Ectodermal cell (in vitro differentiated cells): ENCODE results near the gene NDUFS7.

ENCODE experiments used
- H3K27ac ChIP-seq: 2 replicates; pipeline ENCODE4 v1.7.0; 2013; ENCODE audit warnings: mild to moderate bottlenecking, low read depth, low read length; ENCODE audit not compliant: insufficient read depth, poor library complexity, severe bottlenecking
- H3K27me3 ChIP-seq: 2 replicates; pipeline ENCODE4 v1.7.0; 2013; ENCODE audit warnings: mild to moderate bottlenecking, low read length; ENCODE audit not compliant: insufficient read depth, control insufficient read depth, poor library complexity, severe bottlenecking
- H3K36me3 ChIP-seq: one replicate; pipeline ENCODE4 v1.7.0; 2013; ENCODE audit warnings: low read length; ENCODE audit not compliant: control insufficient read depth, insufficient read depth
- H3K4me1 ChIP-seq: one replicate; pipeline ENCODE4 v1.7.0; 2013; ENCODE audit warnings: low read length; ENCODE audit not compliant: control insufficient read depth, insufficient read depth
- H3K4me3 ChIP-seq: 2 replicates; pipeline ENCODE4 v1.7.0; 2013; ENCODE audit warnings: low read depth, low read length, control low read depth; ENCODE audit not compliant: insufficient read depth
- H3K9me3 ChIP-seq: 2 replicates; pipeline ENCODE4 v1.7.0; 2013; ENCODE audit warnings: mild to moderate bottlenecking, low read length, moderate library complexity; ENCODE audit not compliant: control insufficient read depth
- whole genome bisulfite sequencing, 2 experiments: methylation state at CpG; one replicate each; pipeline ENCODE4 v1.1.7; 2013; ENCODE audit warnings: missing lambda C conversion rate in 2 of 2; 5-methylcytosine and 5-hydroxymethylcytosine counted together

The NDUFS7 gene

GRCh38 chr19:1410136-1410786, 26.6 kb downstream of the NDUFS7 start:
- no peaks in the 10 kb centered on the region for H3K36me3 ChIP-seq
- no peak overlapping the region for H3K27ac ChIP-seq
- 91 to 94% methylated on average over 23 of the region's 23 CpGs for WGBS, 2 experiments
- H3K27me3 ChIP-seq, result no peaks in the 10 kb centered on the region
- H3K9me3 ChIP-seq, result no peaks in the 10 kb centered on the region
- no peak overlapping the region for H3K4me3 ChIP-seq
- H3K4me1 ChIP-seq, result peaks cover 28% of the 10 kb centered on the region

DNA sequence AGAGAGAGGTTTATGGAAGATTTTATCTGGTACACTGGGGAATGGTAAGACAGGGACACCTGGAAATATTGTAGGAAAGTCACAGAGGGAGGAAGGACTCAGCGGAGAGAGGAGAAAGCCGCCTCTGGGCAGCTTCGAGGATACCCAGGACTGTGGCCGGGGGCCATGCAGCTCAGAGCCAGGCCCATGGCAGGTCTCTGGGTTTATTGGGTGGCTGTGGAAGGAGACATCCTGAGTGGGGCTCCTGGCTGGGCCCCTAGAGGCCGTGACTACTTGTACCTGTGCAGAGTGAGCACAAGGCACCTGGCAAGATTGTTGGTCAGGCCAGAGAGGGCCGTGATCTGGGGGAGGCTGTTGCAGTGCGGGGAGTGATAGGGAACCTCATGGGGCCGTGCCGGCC, 27.1 kb downstream of the NDUFS7 start:
- Histone ChIP-seq H3K4me3 (no peak overlapping the region), H3K36me3 (no peaks in the 10 kb centered on the region), H3K27ac (no peak overlapping the region), H3K27me3 (no peaks in the 10 kb centered on the region), H3K9me3 (no peaks in the 10 kb centered on the region), H3K4me1 (peaks cover 32% of the 10 kb centered on the region)
- WGBS, 2 experiments, result 94 to 95% methylated on average over 9 of the region's 9 CpGs

GRCh38 chr19:1411255-1412191, 27.8 kb downstream of the NDUFS7 start:
- H3K36me3 ChIP-seq, result no peaks in the 10 kb centered on the region
- no peak overlapping the region for H3K27ac ChIP-seq
- peaks cover 40% of the 10 kb centered on the region for H3K4me1 ChIP-seq
- H3K27me3 ChIP-seq, result no peaks in the 10 kb centered on the region
- no peak overlapping the region for H3K4me3 ChIP-seq
- 90 to 92% methylated on average over 29 of the region's 29 CpGs for WGBS, 2 experiments
- H3K9me3 ChIP-seq, result no peaks in the 10 kb centered on the region

DNA sequence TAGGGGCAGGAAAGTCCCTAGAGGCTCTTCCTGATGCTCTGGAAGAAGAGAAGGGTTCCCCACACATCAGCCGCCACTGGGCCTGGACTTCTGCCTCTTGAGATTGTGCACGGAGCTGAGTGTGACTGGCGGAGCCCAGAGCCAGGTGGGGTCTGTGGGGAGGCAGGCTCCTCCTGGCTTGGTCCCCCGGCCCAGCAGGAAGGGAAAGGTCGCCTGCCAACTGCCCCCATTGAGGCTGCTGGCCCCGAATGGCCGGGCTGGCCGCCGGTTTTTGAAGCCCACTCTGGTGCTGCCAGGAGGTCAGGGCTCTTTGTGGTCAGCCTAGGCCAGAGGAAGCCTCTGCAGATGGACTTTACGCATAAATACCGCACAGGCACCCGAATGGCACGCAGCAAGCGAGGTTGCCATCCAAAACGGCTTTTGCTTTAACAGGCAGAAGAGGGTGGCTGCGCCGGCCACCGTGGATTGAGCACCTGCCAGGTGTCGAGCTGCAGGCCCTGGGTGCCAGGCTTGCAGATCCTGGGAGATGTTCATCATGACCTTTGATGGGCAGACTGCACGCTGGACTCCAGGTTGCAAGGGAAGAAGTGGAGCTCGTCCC, 28.7 kb downstream of the NDUFS7 start:
- WGBS, 2 experiments, result 94 to 95% methylated on average over 21 of the region's 21 CpGs
- Histone ChIP-seq H3K27ac (no peak overlapping the region), H3K36me3 (peaks cover under 1% of the 10 kb centered on the region), H3K9me3 (no peaks in the 10 kb centered on the region), H3K4me3 (no peak overlapping the region), H3K4me1 (peaks cover 41% of the 10 kb centered on the region), H3K27me3 (no peaks in the 10 kb centered on the region)

- Histone ChIP-seq H3K9me3 (no peaks in the 10 kb centered on the region), H3K36me3 (peaks cover 7% of the 10 kb centered on the region), H3K27ac (no peak overlapping the region), H3K4me1 (peaks cover 41% of the 10 kb centered on the region), H3K27me3 (no peaks in the 10 kb centered on the region), H3K4me3 (no peak overlapping the region)
- 94 to 96% methylated on average over 36 of the region's 36 CpGs for WGBS, 2 experiments
These were observed 29.5 kb downstream of the NDUFS7 start for GRCh38 chr19:1412995-1413800.

DNA sequence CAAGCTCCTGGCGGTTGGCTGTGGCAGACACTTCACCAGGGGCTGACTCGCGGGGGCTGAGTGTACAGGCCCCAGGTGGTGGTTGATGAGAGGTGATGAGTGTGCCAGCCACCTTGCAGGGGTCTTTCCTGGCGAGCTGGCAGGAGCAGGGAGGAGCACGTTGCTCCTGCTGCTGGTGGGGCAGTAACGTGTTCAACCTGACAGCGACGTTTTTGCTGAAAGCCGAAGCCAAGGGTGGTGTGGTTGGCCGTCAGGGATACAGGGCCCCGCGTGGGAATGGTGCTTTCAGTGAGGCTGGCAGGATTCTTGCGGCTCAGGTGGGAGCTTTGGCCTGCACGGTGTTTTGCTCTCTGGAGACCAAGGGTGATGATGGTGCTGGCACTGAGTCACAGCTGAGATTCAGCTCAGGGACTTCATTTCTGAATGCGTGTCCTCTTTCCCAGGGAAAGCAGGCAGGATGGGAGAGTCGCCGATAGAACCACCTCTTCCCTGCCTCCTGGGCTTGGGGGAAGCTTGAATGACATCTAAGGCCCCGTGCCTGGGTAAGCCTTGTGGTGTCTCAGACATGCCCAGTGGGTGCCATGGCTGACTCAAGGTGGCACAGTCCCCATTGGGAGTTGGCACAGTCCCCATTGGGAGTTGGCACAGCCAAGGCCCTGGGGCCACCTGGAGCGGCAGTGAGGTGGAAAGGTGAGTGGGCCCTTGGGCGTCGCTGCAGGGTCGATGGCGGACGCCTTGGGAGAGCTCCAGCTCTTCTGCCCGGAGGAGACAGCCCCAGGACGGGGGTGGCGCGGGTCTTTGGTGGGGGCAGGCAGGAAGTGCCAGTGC, 32.5 kb downstream of the NDUFS7 start:
- peaks cover 19% of the 10 kb centered on the region for H3K4me1 ChIP-seq
- no peak overlapping the region for H3K4me3 ChIP-seq
- no peaks in the 10 kb centered on the region for H3K9me3 ChIP-seq
- H3K27me3 ChIP-seq, result no peaks in the 10 kb centered on the region
- H3K36me3 ChIP-seq, result peaks cover 25% of the 10 kb centered on the region
- 89% methylated on average over 28 of the region's 28 CpGs for WGBS, 2 experiments
- H3K27ac ChIP-seq, result no peak overlapping the region

DNA sequence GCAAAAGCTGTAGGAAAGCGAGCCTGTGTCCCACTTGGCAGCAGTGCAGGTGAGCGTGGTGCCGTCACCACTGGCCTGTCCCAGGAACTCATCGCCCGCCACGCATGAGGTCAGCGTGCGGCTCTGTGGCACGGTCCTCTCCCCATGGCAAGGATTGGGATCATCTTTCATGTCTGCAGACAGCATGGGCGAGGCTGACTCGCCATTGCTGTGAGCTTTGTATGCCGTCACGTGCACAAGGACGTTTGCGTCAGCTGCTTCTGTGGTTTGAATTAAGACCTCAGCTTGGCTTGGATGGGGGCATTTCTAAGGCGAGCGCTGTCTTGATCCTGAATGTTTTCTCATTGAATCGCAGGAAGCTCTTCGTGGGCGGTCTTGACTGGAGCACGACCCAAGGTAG, 33.4 kb downstream of the NDUFS7 start:
- Histone ChIP-seq H3K27me3 (no peaks in the 10 kb centered on the region), H3K4me3 (no peak overlapping the region), H3K9me3 (no peaks in the 10 kb centered on the region), H3K4me1 (peaks cover 13% of the 10 kb centered on the region), H3K27ac (no peak overlapping the region), H3K36me3 (peaks cover 34% of the 10 kb centered on the region)
- WGBS, 2 experiments, result 92 to 95% methylated on average over 21 of the region's 21 CpGs

GRCh38 chr19:1417681-1418495, 34.2 kb downstream of the NDUFS7 start:
- H3K27ac ChIP-seq, result no peak overlapping the region
- H3K36me3 ChIP-seq, result peaks cover 40% of the 10 kb centered on the region
- WGBS, 2 experiments, result 95 to 96% methylated on average over 30 of the region's 30 CpGs
- H3K27me3 ChIP-seq, result no peaks in the 10 kb centered on the region
- H3K9me3 ChIP-seq, result no peaks in the 10 kb centered on the region
- peaks cover 13% of the 10 kb centered on the region for H3K4me1 ChIP-seq
- no peak overlapping the region for H3K4me3 ChIP-seq

- Histone ChIP-seq H3K36me3 (peaks cover 40% of the 10 kb centered on the region), H3K9me3 (no peaks in the 10 kb centered on the region), H3K4me1 (peaks cover 13% of the 10 kb centered on the region), H3K27me3 (no peaks in the 10 kb centered on the region), H3K27ac (no peak overlapping the region), H3K4me3 (no peak overlapping the region)
- 95 to 97% methylated on average over 13 of the region's 13 CpGs for WGBS, 2 experiments
These were observed 34.7 kb downstream of the NDUFS7 start for GRCh38 chr19:1418496-1418775.
